Gastrocnemius medialis (tissue), 4 donors: ENCODE results near the gene WNT7A. TPM values are rescaled to one million over a fixed set of nuclear protein-coding genes. Genes with fewer than 3 reads are reported as not detected.

ENCODE experiments used
- ATAC-seq, 2 donors: fragments of 150-250 bp; one replicate each; pipeline ENCODE4 v1.9.1; 2016
- DNase-seq, 2 donors: peaks; one replicate each; pipeline ENCODE4 v3.0.0-alpha.2; 2019
- H3K27ac ChIP-seq, 4 donors: fragments of 200-600 bp; sonication (generic); 1 replicate in 1 of 4; 2 replicates in 3 of 4; pipeline ENCODE4 v1.5.1; 2016 to 2018; ENCODE audit warnings: mild to moderate bottlenecking in 2 of 4, moderate library complexity in 1 of 4
- H3K27me3 ChIP-seq, 3 donors: fragments of 200-600 bp; sonication (generic) in 2 of 3; 1 replicate in 1 of 3; 2 replicates in 2 of 3; pipeline versions ENCODE4 v1.5.1 to v1.6.0; 2016 to 2019; ENCODE audit warnings: mild to moderate bottlenecking in 1 of 3, moderate library complexity in 1 of 3
- H3K36me3 ChIP-seq, 2 donors: fragments of 200-600 bp; sonication (generic) in 1 of 2; one replicate each; pipeline ENCODE4 v1.5.1; 2017 to 2018
- H3K4me1 ChIP-seq, 2 donors: fragments of 200-600 bp; sonication (generic) in 1 of 2; one replicate each; pipeline ENCODE4 v1.5.1; 2016 to 2017; ENCODE audit warnings: mild to moderate bottlenecking in 2 of 2
- H3K4me3 ChIP-seq, 4 donors: fragments of 200-600 bp; sonication (generic) in 3 of 4; 1 replicate in 1 of 4; 2 replicates in 3 of 4; pipeline ENCODE4 v1.5.1; 2016 to 2019; ENCODE audit warnings: mild to moderate bottlenecking in 2 of 4
- H3K9me3 ChIP-seq, 3 donors: fragments of 200-600 bp; sonication (generic) in 2 of 3; 1 replicate in 1 of 3; 2 replicates in 2 of 3; pipeline ENCODE4 v1.5.1; 2016 to 2019
- POLR2A ChIP-seq, 2 donors: fragments of 450-650 bp; IDR thresholded peaks; one replicate each; pipeline ENCODE4 v1.6.1; 2017; ENCODE audit warnings: antibody characterized with exemption in 2 of 2, mild to moderate bottlenecking in 2 of 2, moderate library complexity in 2 of 2
- in situ Hi-C, 4 donors: fragments of 200-750 bp; cut with MboI; loops; one replicate each; pipeline versions ENCODE4 v1.15.0 to v1.8.0; 2017; ENCODE audit warnings: low sequenced_read_pairs in 4 of 4
- intact Hi-C: fragments of 100-400 bp; cut with DNase I; formaldehyde crosslinking; loops from one replicate; pipeline ENCODE4 v1.15.1; 2023; ENCODE audit warnings: low total_unique reads
- total RNA-seq, 4 donors: library from RNA; depleted of rRNA; stranded (reverse); fragments of >200 nt; gene quantifications; one replicate each; pipeline versions ENCODE4 v1.1.0 to v1.2.3, GENCODE V29; 2016
- TF ChIP-seq, protein P1 (sequence below), 5 experiments: fragments of 450-650 bp in 3 of 5; fragments of 200-600 bp in 2 of 5; sonication (generic) in 2 of 5; IDR thresholded peaks in 4 of 5; conservative IDR thresholded peaks in 1 of 5; 1 replicate in 4 of 5; 2 replicates in 1 of 5; pipeline ENCODE4 v1.5.1; 2016 to 2019; ENCODE audit warnings: antibody characterized with exemption in 5 of 5, mild to moderate bottlenecking in 3 of 5, moderate library complexity in 3 of 5

WNT7A gene
- total RNA-seq, 4 donors from 2014 or later: not detected

DNA sequence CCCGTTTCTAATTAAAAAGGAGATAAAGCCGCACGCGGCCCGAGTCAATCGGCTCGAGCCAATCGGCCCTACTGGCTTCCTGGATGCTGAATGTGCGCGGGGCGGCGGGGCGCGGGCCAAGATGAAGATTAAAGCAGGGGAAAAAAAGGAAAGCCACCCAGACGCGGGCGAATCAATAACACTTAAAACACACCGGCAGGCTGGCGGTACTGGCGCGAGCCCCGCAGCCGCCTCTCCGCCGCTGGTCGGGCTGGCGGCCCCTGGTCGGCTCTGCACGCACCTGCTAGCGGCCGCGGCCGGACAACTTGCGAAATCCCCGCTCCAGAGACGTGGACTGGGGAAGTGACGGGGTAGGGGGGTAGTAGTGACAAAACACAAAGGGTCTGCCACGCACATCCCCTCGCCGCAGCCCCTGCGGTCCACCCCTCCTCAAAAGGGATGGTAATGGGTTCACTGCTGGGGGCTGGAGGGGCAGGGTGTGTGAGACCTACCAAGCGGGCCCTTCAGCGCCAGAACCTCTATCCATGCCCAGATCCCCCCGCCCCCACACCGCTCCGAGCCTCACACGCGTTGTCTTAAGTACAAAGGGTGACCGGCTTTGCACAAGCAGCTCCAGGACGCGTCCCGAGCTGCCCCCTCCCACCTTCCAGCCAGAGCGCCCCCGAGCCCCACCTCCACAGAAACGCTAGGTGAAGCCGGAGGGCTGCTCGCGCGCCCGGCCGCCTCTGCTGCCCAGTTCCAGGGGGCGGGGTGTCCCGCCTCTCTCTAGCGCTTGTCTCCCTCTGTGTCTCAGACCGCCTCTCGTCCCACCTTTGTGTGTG is 1.4 kb downstream of the WNT7A start:
- in situ Hi-C loops: loop anchor here in 3 of 4 donors (25.0 kb wide), 2 partner anchors 584 to 609 kb away; no protein-coding TSS in a partner anchor
- ATAC-seq (no peak), DNase-seq (no peak)
- Histone ChIP-seq H3K27ac (no peak overlapping the region), H3K9me3 (no peaks in the 10 kb centered on the region), H3K36me3 (no peaks in the 10 kb centered on the region), H3K4me3 (peak overlapping the region; percentile 17 to 44 (median 26)), H3K27me3 (peaks cover 46 to 59% (median 55%) of the 10 kb centered on the region in 3 donors), H3K4me1 (peaks cover 6 to 8% of the 10 kb centered on the region in 2 donors)
- intact Hi-C loops: no loop called here
- TF ChIP-seq, protein P1, sequence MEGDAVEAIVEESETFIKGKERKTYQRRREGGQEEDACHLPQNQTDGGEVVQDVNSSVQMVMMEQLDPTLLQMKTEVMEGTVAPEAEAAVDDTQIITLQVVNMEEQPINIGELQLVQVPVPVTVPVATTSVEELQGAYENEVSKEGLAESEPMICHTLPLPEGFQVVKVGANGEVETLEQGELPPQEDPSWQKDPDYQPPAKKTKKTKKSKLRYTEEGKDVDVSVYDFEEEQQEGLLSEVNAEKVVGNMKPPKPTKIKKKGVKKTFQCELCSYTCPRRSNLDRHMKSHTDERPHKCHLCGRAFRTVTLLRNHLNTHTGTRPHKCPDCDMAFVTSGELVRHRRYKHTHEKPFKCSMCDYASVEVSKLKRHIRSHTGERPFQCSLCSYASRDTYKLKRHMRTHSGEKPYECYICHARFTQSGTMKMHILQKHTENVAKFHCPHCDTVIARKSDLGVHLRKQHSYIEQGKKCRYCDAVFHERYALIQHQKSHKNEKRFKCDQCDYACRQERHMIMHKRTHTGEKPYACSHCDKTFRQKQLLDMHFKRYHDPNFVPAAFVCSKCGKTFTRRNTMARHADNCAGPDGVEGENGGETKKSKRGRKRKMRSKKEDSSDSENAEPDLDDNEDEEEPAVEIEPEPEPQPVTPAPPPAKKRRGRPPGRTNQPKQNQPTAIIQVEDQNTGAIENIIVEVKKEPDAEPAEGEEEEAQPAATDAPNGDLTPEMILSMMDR (IDR thresholded peaks at IDR 0.05 in 4 of 5, conservative IDR thresholded peaks at IDR 0.05 in 1 of 5): no peak
- TF ChIP-seq POLR2A (IDR thresholded peaks at IDR 0.05): no peak

DNA sequence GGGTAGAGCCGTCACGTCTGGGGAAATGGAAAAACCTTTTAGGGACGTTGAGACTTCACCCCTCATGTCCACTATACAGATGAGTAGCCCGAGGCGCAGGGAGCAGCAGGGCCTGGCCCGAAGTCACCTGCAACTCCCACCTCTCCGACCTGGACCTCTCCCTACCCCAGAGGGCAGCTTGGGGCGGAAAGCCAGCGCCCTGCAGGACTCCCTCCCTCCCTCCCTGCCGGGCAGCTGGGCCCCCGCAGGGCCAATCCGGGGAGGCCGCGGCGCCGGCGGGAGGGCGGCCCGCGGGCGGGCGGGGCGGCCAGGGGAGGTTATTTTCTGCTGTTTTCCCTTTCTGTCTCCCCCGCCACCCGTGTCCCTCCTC is 2.0 kb downstream of the WNT7A start:
- peak overlapping the region in 2 of 4 donors; percentile 25 to 27 for H3K4me3 ChIP-seq
- in situ Hi-C loops: loop anchor here in 3 of 4 donors (25.0 kb wide), 2 partner anchors 584 to 609 kb away; no protein-coding TSS in a partner anchor
- TF ChIP-seq, protein P1 (IDR thresholded peaks at IDR 0.05 in 4 of 5, conservative IDR thresholded peaks at IDR 0.05 in 1 of 5): no peak

DNA sequence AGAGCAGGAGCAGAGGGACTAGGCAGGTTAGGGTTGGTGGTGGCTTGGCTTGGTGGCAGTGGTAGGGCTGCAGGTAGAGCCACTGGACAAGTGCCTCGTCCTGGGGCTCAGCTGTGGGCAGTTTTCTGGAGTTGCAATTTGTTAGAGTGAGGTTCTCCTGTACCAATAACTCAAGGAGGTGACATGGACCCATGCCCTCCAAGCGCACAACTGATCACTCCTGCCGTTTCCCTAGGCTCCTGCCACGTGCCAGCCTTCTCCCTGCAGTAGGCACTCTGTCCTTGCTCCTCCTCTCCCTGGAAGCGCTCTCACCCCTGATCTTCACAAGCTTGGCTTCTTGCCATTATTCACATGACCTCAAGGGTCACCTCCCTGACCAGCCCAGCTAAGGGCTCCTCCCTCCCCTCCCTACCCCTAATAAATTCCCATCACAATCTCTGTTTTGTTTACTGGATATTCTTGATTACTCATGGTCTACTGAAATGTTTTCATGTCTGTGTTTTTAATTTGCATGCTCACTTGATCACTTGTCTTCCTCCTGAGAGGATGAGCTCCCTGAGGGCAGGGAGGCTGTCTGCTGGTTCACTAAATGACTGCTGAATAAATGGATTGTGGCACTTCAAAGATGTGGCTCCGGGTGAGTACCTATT is 3.3 kb downstream of the WNT7A start:
- intact Hi-C loops (no loop called here), in situ Hi-C loops (loop anchor here in 3 of 4 donors (25.0 kb wide), 2 partner anchors 586 to 611 kb away; no protein-coding TSS in a partner anchor)
- Histone ChIP-seq H3K27ac (no peak overlapping the region), H3K9me3 (no peaks in the 10 kb centered on the region), H3K4me3 (no peak overlapping the region), H3K36me3 (no peaks in the 10 kb centered on the region), H3K4me1 (peaks cover 6 to 8% of the 10 kb centered on the region in 2 donors), H3K27me3 (peaks cover 39 to 50% (median 45%) of the 10 kb centered on the region in 3 donors)
- no peak for ATAC-seq
- DNase-seq: no peak
- TF ChIP-seq, protein P1 (IDR thresholded peaks at IDR 0.05 in 4 of 5, conservative IDR thresholded peaks at IDR 0.05 in 1 of 5): no peak
- TF ChIP-seq POLR2A (IDR thresholded peaks at IDR 0.05): no peak

More for the DNA sequence above, 2.0 kb downstream of the WNT7A start:
- H3K4me1 ChIP-seq: peaks cover 6 to 8% of the 10 kb centered on the region in 2 donors
- H3K27ac ChIP-seq: no peak overlapping the region
- H3K27me3 ChIP-seq: peaks cover 46 to 59% (median 55%) of the 10 kb centered on the region in 3 donors
- ATAC-seq: no peak
- H3K36me3 ChIP-seq: no peaks in the 10 kb centered on the region
- no peak for DNase-seq
- no peaks in the 10 kb centered on the region for H3K9me3 ChIP-seq
- intact Hi-C loops: no loop called here

DNA sequence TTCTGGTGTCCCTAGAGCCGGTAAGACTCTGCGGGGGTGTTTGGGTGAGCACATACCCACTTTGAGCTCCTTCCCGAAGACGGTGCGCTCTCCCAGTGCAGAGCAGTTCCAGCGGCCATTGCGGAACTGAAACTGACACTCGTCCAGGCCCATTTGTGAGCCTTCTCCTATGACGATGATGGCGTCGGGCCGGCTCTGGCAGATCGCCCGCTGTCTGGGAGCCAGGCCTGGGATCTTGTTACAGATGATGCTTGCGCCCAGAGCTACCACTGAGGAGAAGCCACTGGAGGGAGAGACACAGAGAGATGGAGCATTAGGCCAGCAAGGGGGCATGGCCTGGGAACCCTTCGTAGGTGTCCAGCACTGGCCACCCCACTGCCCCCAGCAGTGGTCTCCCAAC is 5.0 kb downstream of the WNT7A start:
- ATAC-seq (no peak), DNase-seq (peak in 1 of 2 donors; percentile 21)
- in situ Hi-C loops (loop anchor here in 3 of 4 donors (25.0 kb wide), 2 partner anchors 587 to 612 kb away; no protein-coding TSS in a partner anchor), intact Hi-C loops (no loop called here)
- no peak overlapping the region for H3K27ac ChIP-seq
- no peaks in the 10 kb centered on the region for H3K36me3 ChIP-seq
- H3K4me1 ChIP-seq: peaks cover 6 to 8% of the 10 kb centered on the region in 2 donors
- no peak overlapping the region for H3K4me3 ChIP-seq
- TF ChIP-seq, protein P1 (IDR thresholded peaks at IDR 0.05 in 4 of 5, conservative IDR thresholded peaks at IDR 0.05 in 1 of 5): no peak
- H3K27me3 ChIP-seq: peaks cover 24 to 35% (median 34%) of the 10 kb centered on the region in 3 donors
- H3K9me3 ChIP-seq: no peaks in the 10 kb centered on the region
